Measurements from ENCODE around the gene PVR. TPM values are rescaled to one million over a fixed set of nuclear protein-coding genes. Genes with fewer than 3 reads are reported as not detected.
"Not testable (repeated sequence)": the region's sequence is repeated elsewhere in the genome, so short reads cannot be mapped to it uniquely, and the experiment has no call there.

PVR gene
- total and polyA plus RNA-seq, 7 donors: 3.0 to 39.4 (median 11.5) TPM

- no peak for DNase-seq
- H3K27ac ChIP-seq: no peak overlapping the region
- no peaks in the 10 kb centered on the region for H3K4me1 ChIP-seq
- H3K36me3 ChIP-seq: no peaks in the 10 kb centered on the region
- 93 to 97% methylated on average over 20 of the region's 20 CpGs for WGBS, 2 donors
- intact Hi-C loops (cut with DNase I): no loop called here
- H3K27me3 ChIP-seq: no peaks in the 10 kb centered on the region
- TF ChIP-seq POLR2AphosphoS5 (IDR thresholded peaks at IDR 0.05) (no peak), POLR2A (IDR thresholded peaks at IDR 0.05) (no peak), CTCF (IDR thresholded peaks at IDR 0.05) (no peak), EP300 (IDR thresholded peaks at IDR 0.05) (no peak)
- H3K9me3 ChIP-seq: no peaks in the 10 kb centered on the region
- H3K4me3 ChIP-seq: no peak overlapping the region
These were observed 64.1 kb downstream of the PVR start for GRCh38 chr19:44707794-44708193.

GRCh38 chr19:44708940-44709339, 65.2 kb downstream of the PVR start:
- Histone ChIP-seq H3K9me3 (no peaks in the 10 kb centered on the region), H3K27me3 (no peaks in the 10 kb centered on the region), H3K4me1 (no peaks in the 10 kb centered on the region), H3K36me3 (no peaks in the 10 kb centered on the region), H3K4me3 (no peak overlapping the region), H3K27ac (no peak overlapping the region)
- DNase-seq: no peak
- TF ChIP-seq CTCF (IDR thresholded peaks at IDR 0.05) (no peak), POLR2A (IDR thresholded peaks at IDR 0.05) (no peak), EP300 (IDR thresholded peaks at IDR 0.05) (no peak)
- intact Hi-C loops (cut with DNase I): no loop called here
- 77 to 91% methylated on average over 5 of the region's 5 CpGs for WGBS, 2 donors

- H3K4me3 ChIP-seq; H3K27me3 ChIP-seq; DNase-seq; H3K27ac ChIP-seq; intact Hi-C loops (cut with DNase I); H3K36me3 ChIP-seq; H3K9me3 ChIP-seq; H3K4me1 ChIP-seq: not testable (repeated sequence)
- 93 to 94% methylated on average over 4 of the region's 4 CpGs for WGBS, 2 donors
These were observed 65.9 kb downstream of the PVR start for GRCh38 chr19:44709434-44710266.

GRCh38 chr19:44710483-44710882, 66.8 kb downstream of the PVR start:
- Histone ChIP-seq H3K36me3 (no peaks in the 10 kb centered on the region), H3K4me1 (no peaks in the 10 kb centered on the region), H3K27me3 (no peaks in the 10 kb centered on the region), H3K4me3 (no peak overlapping the region), H3K9me3 (no peaks in the 10 kb centered on the region), H3K27ac (no peak overlapping the region)
- DNase-seq: no peak
- WGBS, 2 donors: 55 to 79% methylated on average over 14 of the region's 14 CpGs
- intact Hi-C loops (cut with DNase I): no loop called here
- TF ChIP-seq POLR2AphosphoS5 (IDR thresholded peaks at IDR 0.05) (no peak), CTCF (IDR thresholded peaks at IDR 0.05) (no peak), EP300 (IDR thresholded peaks at IDR 0.05) (no peak), POLR2A (IDR thresholded peaks at IDR 0.05) (no peak)

GRCh38 chr19:44712864-44713515, 69.3 kb downstream of the PVR start:
- WGBS, 2 donors: 61 to 70% methylated on average over 4 of the region's 4 CpGs
- no peak for DNase-seq

More at GRCh38 chr19:44712864-44713515, 69.3 kb downstream of the PVR start:
- Histone ChIP-seq H3K4me1 (no peaks in the 10 kb centered on the region), H3K4me3 (no peak overlapping the region), H3K36me3 (no peaks in the 10 kb centered on the region), H3K27ac (no peak overlapping the region), H3K9me3 (no peaks in the 10 kb centered on the region), H3K27me3 (no peaks in the 10 kb centered on the region)
- TF ChIP-seq POLR2AphosphoS5 (IDR thresholded peaks at IDR 0.05): no peak
- TF ChIP-seq EP300 (IDR thresholded peaks at IDR 0.05): no peak
- no peak for TF ChIP-seq POLR2A (IDR thresholded peaks at IDR 0.05)
- intact Hi-C loops (cut with DNase I): no loop called here

Other genes starting within 250 kb of the PVR start
- gene ZNF285, start 242.3 kb upstream of the PVR start, total RNA-seq: 1 to 10 TPM; 3.2 to 6.3 (median 5.0) TPM
- 1 to 10 TPM in 2 of 3 donors, under 1 TPM in 1; 0.23 to 1.4 (median 1.2) TPM for gene ZNF285, start 242.3 kb upstream of the PVR start, polyA plus RNA-seq
- gene ZNF229, start 195.4 kb upstream of the PVR start, total RNA-seq: 1 to 10 TPM; 3.3 to 6.1 (median 5.0) TPM
- 1 to 10 TPM in 2 of 3 donors, not detected in 1; 1.2 to 1.3 TPM for gene ZNF229, start 195.4 kb upstream of the PVR start, polyA plus RNA-seq
- 10 to 100 TPM in 2 of 4 donors, 1 to 10 TPM in 2; 8.4 to 19.5 (median 10.2) TPM for gene ZNF180, start 143.4 kb upstream of the PVR start, total RNA-seq
- 1 to 10 TPM; 2.4 to 4.9 (median 4.8) TPM for gene ZNF180, start 143.4 kb upstream of the PVR start, polyA plus RNA-seq
- under 1 TPM in 1 of 4 donors, not detected in 3; 0.36 TPM for gene CEACAM20, start 114.2 kb upstream of the PVR start, total RNA-seq
- gene CEACAM20, start 114.2 kb upstream of the PVR start, polyA plus RNA-seq: under 1 TPM in 1 of 3 donors, not detected in 2; 0.22 TPM
- gene IGSF23, start 30.3 kb upstream of the PVR start, total RNA-seq: not detected
- gene IGSF23, start 30.3 kb upstream of the PVR start, polyA plus RNA-seq: not detected
- 1 to 10 TPM; 1.3 to 5.3 (median 2.6) TPM for gene CEACAM19, start 27.6 kb downstream of the PVR start, total RNA-seq
- 1 to 10 TPM in 1 of 3 donors, under 1 TPM in 2; 0.60 to 4.9 (median 0.69) TPM for gene CEACAM19, start 27.6 kb downstream of the PVR start, polyA plus RNA-seq
- gene CEACAM16, start 55.2 kb downstream of the PVR start, total RNA-seq: not detected
- not detected for gene CEACAM16, start 55.2 kb downstream of the PVR start, polyA plus RNA-seq
- 10 to 100 TPM; 13.9 to 69.0 (median 25.9) TPM for gene BCL3, start 104.8 kb downstream of the PVR start, total RNA-seq
- gene BCL3, start 104.8 kb downstream of the PVR start, polyA plus RNA-seq: 100 to 1,000 TPM in 1 of 3 donors, 10 to 100 TPM in 2; 44.4 to 104 (median 64.7) TPM
- gene CBLC, start 134.0 kb downstream of the PVR start, total RNA-seq: not detected
- gene CBLC, start 134.0 kb downstream of the PVR start, polyA plus RNA-seq: 10 to 100 TPM; 46.8 to 64.5 (median 58.0) TPM
- gene BCAM, start 165.2 kb downstream of the PVR start, total RNA-seq: 10 to 100 TPM in 3 of 4 donors, 1 to 10 TPM in 1; 6.1 to 36.3 (median 13.4) TPM
- gene BCAM, start 165.2 kb downstream of the PVR start, polyA plus RNA-seq: 10 to 100 TPM in 1 of 3 donors, 1 to 10 TPM in 2; 1.2 to 19.9 (median 2.1) TPM
- gene NECTIN2, start 202.4 kb downstream of the PVR start, total RNA-seq: 10 to 100 TPM; 16.3 to 39.6 (median 27.3) TPM
- 10 to 100 TPM; 15.6 to 68.6 (median 27.3) TPM for gene NECTIN2, start 202.4 kb downstream of the PVR start, polyA plus RNA-seq
- 10 to 100 TPM; 21.6 to 40.2 (median 33.1) TPM for gene TOMM40, start 247.3 kb downstream of the PVR start, total RNA-seq
- gene TOMM40, start 247.3 kb downstream of the PVR start, polyA plus RNA-seq: 10 to 100 TPM; 32.4 to 76.8 (median 32.4) TPM

All from sigmoid colon (tissue), 7 donors.